K562 (cell line): ENCODE data around the gene THADA. TPM values are rescaled to one million over a fixed set of nuclear protein-coding genes. Genes with fewer than 3 reads are reported as not detected.

ENCODE experiments used
- ARNT ChIP-seq, 2 experiments: fragments of 450-650 bp; IDR thresholded peaks; 2 replicates each; pipeline ENCODE4 v1.6.1; 2016; ENCODE audit warnings: mild to moderate bottlenecking in 1 of 2
- MAZ ChIP-seq, 2 experiments: fragments of 450-650 bp in 1 of 2; sonication (generic) in 1 of 2; formaldehyde crosslinking; IDR thresholded peaks in 1 of 2; conservative IDR thresholded peaks in 1 of 2; 2 replicates each; pipeline versions ENCODE4 v1.4.0 to v1.5.0; 2020; ENCODE audit warnings: mild to moderate bottlenecking in 1 of 2, missing genetic modification reagents in 1 of 2
- MGA ChIP-seq: fragments of 450-650 bp; IDR thresholded peaks from 2 replicates; pipeline ENCODE4 v1.6.1; 2016; ENCODE audit warnings: mild to moderate bottlenecking, moderate library complexity
- NCOA2 ChIP-seq, 2 experiments: fragments of 450-650 bp; IDR thresholded peaks; 2 replicates each; pipeline ENCODE4 v1.6.1; 2018; ENCODE audit warnings: mild to moderate bottlenecking in 2 of 2, moderate library complexity in 1 of 2; ENCODE audit not compliant: partially characterized antibody in 2 of 2
- NFYB ChIP-seq: IDR thresholded peaks from 2 replicates; pipeline ENCODE4 v1.6.1; 2011; ENCODE audit warnings: mild to moderate bottlenecking, moderate library complexity; ENCODE audit not compliant: insufficient read length; ENCODE audit errors: extremely low read depth
- PRMT5 ChIP-seq: sonication (generic); formaldehyde crosslinking; IDR thresholded peaks from 2 replicates; pipeline ENCODE4 v1.5.0; 2020; ENCODE audit warnings: missing genetic modification reagents
- RBBP5 ChIP-seq: fragments of 200-600 bp; sonication (generic); IDR thresholded peaks from 2 replicates; pipeline ENCODE4 v1.6.1; 2012; ENCODE audit warnings: borderline replicate concordance, mild to moderate bottlenecking, low read length, control low read depth, inconsistent platforms; ENCODE audit not compliant: insufficient read depth, poor library complexity, severe bottlenecking
- STAT5A ChIP-seq: IDR thresholded peaks from 2 replicates; pipeline ENCODE4 v1.6.1; 2012; ENCODE audit warnings: low read length, inconsistent platforms, borderline replicate concordance
- WHSC1 ChIP-seq: IDR thresholded peaks from one replicate; pipeline ENCODE4 v1.6.1; 2012; ENCODE audit warnings: low read length, control low read depth, inconsistent platforms
- ZNF398 ChIP-seq: fragments of 250-450 bp; sonication (Bioruptor Pico); IDR thresholded peaks from 2 replicates; pipeline ENCODE4 v1.8.0; 2021; ENCODE audit warnings: moderate library complexity, mild to moderate bottlenecking, inconsistent platforms
- polyA plus RNA-seq, 8 experiments: library from polyadenylated mRNA; depleted of rRNA in 4 of 8; stranded (reverse) in 5 of 8; unstranded in 3 of 8; fragments of >200 nt; fragmentation: Nextera tagmentation in 2 of 8; fragmentation: Illumina TruSeq in 1 of 8; extraction: Ambion mirVana in 2 of 8; extraction: Trizol in 1 of 8; gene quantifications; 2 replicates each; pipeline versions ENCODE4 v1.2.1 to v1.2.3, GENCODE V29; 2011 to 2014; ENCODE audit warnings: inconsistent platforms in 1 of 8, missing spikeins in 1 of 8
- total RNA-seq, 7 experiments: library from RNA; depleted of rRNA in 6 of 7; stranded (reverse); fragments of >200 nt in 6 of 7; fragmentation: Illumina TruSeq in 2 of 7; extraction: Trizol in 2 of 7; gene quantifications; 2 replicates each; pipeline versions ENCODE4 v1.2.1 to v1.2.3, GENCODE V29; 2011 to 2021; ENCODE audit warnings: low replicate concordance in 1 of 7
- TF ChIP-seq, protein P1 (sequence below): sonication (generic); formaldehyde crosslinking; IDR thresholded peaks from 2 replicates; pipeline ENCODE4 v1.8.0; 2023; ENCODE audit warnings: mild to moderate bottlenecking, missing genetic modification reagents
- TF ChIP-seq, protein P2 (sequence below): sonication (generic); formaldehyde crosslinking; IDR thresholded peaks from 2 replicates; pipeline ENCODE4 v1.9.0; 2022; ENCODE audit warnings: mild to moderate bottlenecking, missing genetic modification reagents

THADA gene
- total and polyA plus RNA-seq, 9 of the 15 experiments (the other 6 are each of a cell fraction or from before 2014, with no cell fraction given), result 17.8 to 34.7 (median 31.9) TPM

DNA sequence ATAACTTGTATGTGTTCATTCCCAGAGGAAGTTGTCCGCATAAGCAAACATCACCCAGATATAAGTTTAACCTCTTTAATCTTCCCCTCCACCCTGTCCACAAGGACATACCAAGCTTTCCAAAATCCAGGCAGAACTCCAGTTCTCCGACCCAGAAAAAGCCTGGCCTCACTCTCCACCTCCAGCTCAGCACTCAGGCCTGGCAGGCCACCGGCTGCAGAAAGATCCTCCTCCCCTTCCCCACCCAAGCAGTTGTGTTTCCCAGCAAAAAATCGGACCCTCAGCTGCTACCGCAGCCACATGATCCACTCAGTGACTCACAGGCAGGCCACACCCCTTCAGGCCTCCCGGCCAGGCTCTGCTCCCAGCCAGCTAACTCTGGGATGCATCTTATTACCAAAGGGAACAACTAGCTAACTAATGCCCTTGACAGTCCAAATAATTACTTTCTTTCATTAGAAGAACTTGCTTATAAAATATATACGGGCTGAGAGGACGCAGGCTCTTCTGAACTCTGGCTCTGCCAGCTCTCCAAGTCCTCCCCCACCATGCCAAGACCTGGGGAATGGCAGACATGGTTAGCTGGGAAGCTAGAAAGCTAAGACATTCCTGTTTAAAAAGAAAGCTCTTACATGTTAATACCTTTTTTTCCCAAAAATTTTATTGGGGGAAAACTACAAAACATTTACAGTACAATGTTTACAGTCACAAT is 373.9 kb downstream of the THADA start (continued):
- TF ChIP-seq ARNT (IDR thresholded peaks at IDR 0.05) (no peak), STAT5A (no peak), PRMT5 (CRISPR knock-in tag) (no peak), RBBP5 (no peak), MAZ (CRISPR knock-in tag; conservative IDR thresholded peaks at IDR 0.05 in 1 of 2, IDR thresholded peaks at IDR 0.05 in 1 of 2) (peak; percentile 32 to 53; a peak in 1 of 4 replicates), WHSC1 (no peak), NCOA2 (IDR thresholded peaks at IDR 0.05; ENCODE audit: partially characterized antibody in 2 of 2) (no peak), MGA (no peak), ZNF398 (CRISPR knock-in tag) (no peak), NFYB (no peak)
- TF ChIP-seq, protein P1, sequence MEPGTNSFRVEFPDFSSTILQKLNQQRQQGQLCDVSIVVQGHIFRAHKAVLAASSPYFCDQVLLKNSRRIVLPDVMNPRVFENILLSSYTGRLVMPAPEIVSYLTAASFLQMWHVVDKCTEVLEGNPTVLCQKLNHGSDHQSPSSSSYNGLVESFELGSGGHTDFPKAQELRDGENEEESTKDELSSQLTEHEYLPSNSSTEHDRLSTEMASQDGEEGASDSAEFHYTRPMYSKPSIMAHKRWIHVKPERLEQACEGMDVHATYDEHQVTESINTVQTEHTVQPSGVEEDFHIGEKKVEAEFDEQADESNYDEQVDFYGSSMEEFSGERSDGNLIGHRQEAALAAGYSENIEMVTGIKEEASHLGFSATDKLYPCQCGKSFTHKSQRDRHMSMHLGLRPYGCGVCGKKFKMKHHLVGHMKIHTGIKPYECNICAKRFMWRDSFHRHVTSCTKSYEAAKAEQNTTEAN (CRISPR knock-in tag), result no peak
- TF ChIP-seq, protein P2, sequence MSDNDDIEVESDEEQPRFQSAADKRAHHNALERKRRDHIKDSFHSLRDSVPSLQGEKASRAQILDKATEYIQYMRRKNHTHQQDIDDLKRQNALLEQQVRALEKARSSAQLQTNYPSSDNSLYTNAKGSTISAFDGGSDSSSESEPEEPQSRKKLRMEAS, result no peak
